MCF 10A (cell line): ENCODE data around the gene HTATSF1. TPM values are rescaled to one million over a fixed set of nuclear protein-coding genes. Genes with fewer than 3 reads are reported as not detected.

Source experiments
- BruUV-seq: library from RNA; stranded (reverse); fragments of 400-500 nt; replicated peaks from 2 replicates; lab custom pipeline; 2021; lab: Mats Ljungman, UMichigan
- CTCF ChIA-PET: fragments of 300-600 bp; sonication (Branson Sonifier 250); formaldehyde crosslinking; extraction: SDS; loops from one replicate; lab custom pipeline; 2021; ENCODE audit warnings: antibody characterized with exemption, inconsistent platforms; lab: Yijun Ruan, JAX
- POLR2A ChIA-PET: fragments of 300-600, 350-650 bp; sonication (Branson Sonifier 250); formaldehyde crosslinking; extraction: SDS; loops from one replicate; lab custom pipeline; 2020; ENCODE audit warnings: antibody characterized with exemption, inconsistent platforms; lab: Yijun Ruan, JAX
- DNase-seq: peaks from one replicate; pipeline ENCODE4 v3.0.0-alpha.2; 2018; ENCODE audit not compliant: unreplicated experiment
- H3K27ac Mint-ChIP-seq: one replicate; pipeline ENCODE4 v1.8.0; 2022; ENCODE audit warnings: mild to moderate bottlenecking, low read depth, mixed read lengths; ENCODE audit not compliant: unreplicated experiment
- H3K27me3 Mint-ChIP-seq: one replicate; pipeline ENCODE4 v1.8.0; 2022; ENCODE audit warnings: mixed read lengths; ENCODE audit not compliant: insufficient read depth, unreplicated experiment
- H3K36me3 Mint-ChIP-seq: one replicate; pipeline ENCODE4 v1.8.0; 2022; ENCODE audit warnings: mild to moderate bottlenecking, moderate library complexity, mixed read lengths; ENCODE audit not compliant: insufficient read depth, unreplicated experiment
- H3K4me1 Mint-ChIP-seq: one replicate; pipeline ENCODE4 v1.8.0; 2022; ENCODE audit warnings: mixed read lengths; ENCODE audit not compliant: insufficient read depth, unreplicated experiment
- H3K4me3 Mint-ChIP-seq: one replicate; pipeline ENCODE4 v1.8.0; 2022; ENCODE audit warnings: mild to moderate bottlenecking, moderate library complexity, mixed read lengths; ENCODE audit not compliant: unreplicated experiment
- H3K9me3 Mint-ChIP-seq: one replicate; pipeline ENCODE4 v1.8.0; 2022; ENCODE audit warnings: mixed read lengths; ENCODE audit not compliant: unreplicated experiment
- CTCF ChIP-seq: fragments of 200-600 bp; IDR thresholded peaks from one replicate; pipeline ENCODE4 v1.8.0; 2022; ENCODE audit warnings: antibody characterized with exemption, mild to moderate bottlenecking; ENCODE audit not compliant: unreplicated experiment
- intact Hi-C: fragments of 100-400 bp; cut with micrococcal nuclease; formaldehyde crosslinking; loops from 2 replicates; pipeline ENCODE4 v1.14.1; 2022
- total RNA-seq: library from RNA; stranded (reverse); gene quantifications from 2 replicates; pipeline ENCODE4 v1.2.3, GENCODE V29; 2022

Gene HTATSF1
- total RNA-seq, 1 experiment from 2014 or later: 23.3 TPM

- Mint-ChIP-seq H3K27me3 (peaks cover 60% of the 10 kb centered on the region), H3K4me3 (no peak overlapping the region), H3K27ac (no peak overlapping the region), H3K9me3 (no peaks in the 10 kb centered on the region), H3K36me3 (no peaks in the 10 kb centered on the region), H3K4me1 (no peaks in the 10 kb centered on the region)
- no peak for DNase-seq
- TF ChIP-seq CTCF: no peak
- CTCF ChIA-PET: interaction anchor here (0.6 to 1.2 kb wide), 2 partner anchors 31 to 379 kb away, joined by 3 to 4 read pairs; no protein-coding TSS in a partner anchor
- POLR2A ChIA-PET: no interaction called here
- no TSS peak for BruUV-seq
- intact Hi-C loops: no loop called here
Measured at GRCh38 chrX:136541294-136541693, 43.9 kb downstream of the HTATSF1 start.

GRCh38 chrX:136542281-136542680 is 44.9 kb downstream of the HTATSF1 start:
- intact Hi-C loops: no loop called here
- no peak overlapping the region for H3K4me3 Mint-ChIP-seq
- no peak for TF ChIP-seq CTCF
- H3K9me3 Mint-ChIP-seq: no peaks in the 10 kb centered on the region
- ChIA-PET POLR2A (no interaction called here), CTCF (no interaction called here)
- H3K27me3 Mint-ChIP-seq: peaks cover 53% of the 10 kb centered on the region
- no peak overlapping the region for H3K27ac Mint-ChIP-seq
- DNase-seq: no peak
- H3K4me1 Mint-ChIP-seq: no peaks in the 10 kb centered on the region
- H3K36me3 Mint-ChIP-seq: no peaks in the 10 kb centered on the region
- no TSS peak for BruUV-seq

GRCh38 chrX:136546371-136546781 is 49.0 kb downstream of the HTATSF1 start:
- Mint-ChIP-seq H3K4me1 (no peaks in the 10 kb centered on the region), H3K27ac (no peak overlapping the region), H3K4me3 (no peak overlapping the region), H3K36me3 (no peaks in the 10 kb centered on the region), H3K27me3 (peaks cover 57% of the 10 kb centered on the region), H3K9me3 (no peaks in the 10 kb centered on the region)
- no peak for DNase-seq
- POLR2A ChIA-PET: no interaction called here
- intact Hi-C loops: no loop called here
- no peak for TF ChIP-seq CTCF
- no TSS peak for BruUV-seq
- CTCF ChIA-PET: interaction anchor here (0.6 kb wide), 1 partner anchor 1706 kb away, joined by 5 read pairs; no protein-coding TSS in a partner anchor

GRCh38 chrX:136549226-136549625 is 51.8 kb downstream of the HTATSF1 start:
- ChIA-PET CTCF (no interaction called here), POLR2A (no interaction called here)
- H3K27ac Mint-ChIP-seq: no peak overlapping the region
- H3K4me1 Mint-ChIP-seq: no peaks in the 10 kb centered on the region
- H3K9me3 Mint-ChIP-seq: no peaks in the 10 kb centered on the region
- peaks cover 44% of the 10 kb centered on the region for H3K27me3 Mint-ChIP-seq
- no TSS peak for BruUV-seq
- TF ChIP-seq CTCF: no peak
- intact Hi-C loops: no loop called here
- H3K4me3 Mint-ChIP-seq: no peak overlapping the region
- no peak for DNase-seq
- no peaks in the 10 kb centered on the region for H3K36me3 Mint-ChIP-seq
